Sigmoid colon (tissue), 7 donors: ENCODE measurements around the gene GRM7. TPM values are rescaled to one million over a fixed set of nuclear protein-coding genes. Genes with fewer than 3 reads are reported as not detected.

ENCODE experiments used
- DNase-seq: peaks from one replicate; pipeline ENCODE4 v3.0.0-alpha.2; 2019
- H3K27ac ChIP-seq, 4 donors: fragments of 200-600 bp; sonication (generic); one replicate each; pipeline ENCODE4 v1.5.1; 2016 to 2019; ENCODE audit warnings: mild to moderate bottlenecking in 1 of 4
- H3K27me3 ChIP-seq, 3 donors: fragments of 200-600 bp; sonication (generic); one replicate each; pipeline ENCODE4 v1.5.1; 2019; ENCODE audit warnings: mild to moderate bottlenecking in 1 of 3
- H3K36me3 ChIP-seq, 4 donors: fragments of 200-600 bp; sonication (generic); one replicate each; pipeline ENCODE4 v1.5.1; 2016 to 2019
- H3K4me1 ChIP-seq, 4 donors: fragments of 200-600 bp; sonication (generic); one replicate each; pipeline ENCODE4 v1.5.1; 2017 to 2019
- H3K4me3 ChIP-seq, 4 donors: fragments of 200-600 bp; sonication (generic); one replicate each; pipeline ENCODE4 v1.5.1; 2017 to 2019; ENCODE audit warnings: mild to moderate bottlenecking in 2 of 4, moderate library complexity in 1 of 4
- H3K9me3 ChIP-seq, 4 donors: fragments of 200-600 bp in 3 of 4; sonication (generic) in 3 of 4; one replicate each; pipeline versions ENCODE4 v1.5.1 to v1.6.1; 2013 to 2019
- CTCF ChIP-seq, 4 experiments: fragments of 450-650 bp in 3 of 4; fragments of 200-600 bp in 1 of 4; IDR thresholded peaks; one replicate each; pipeline ENCODE4 v1.5.1; 2016 to 2019; ENCODE audit warnings: antibody characterized with exemption in 4 of 4, mild to moderate bottlenecking in 3 of 4, moderate library complexity in 2 of 4
- EP300 ChIP-seq, 4 donors: sonication (generic); formaldehyde crosslinking; IDR thresholded peaks; one replicate each; pipeline ENCODE4 v1.6.1; 2017; ENCODE audit warnings: antibody characterized with exemption in 4 of 4
- POLR2A ChIP-seq, 2 donors: fragments of 450-650 bp; IDR thresholded peaks; one replicate each; pipeline ENCODE4 v1.6.1; 2016; ENCODE audit warnings: antibody characterized with exemption in 2 of 2, mild to moderate bottlenecking in 2 of 2, moderate library complexity in 2 of 2
- POLR2AphosphoS5 ChIP-seq, 4 donors: sonication (generic); formaldehyde crosslinking; IDR thresholded peaks; one replicate each; pipeline ENCODE4 v1.6.1; 2017; ENCODE audit warnings: antibody characterized with exemption in 4 of 4
- WGBS, 2 donors: extraction: QIAGEN DNeasy Blood & Tissue Kit; methylation state at CpG; one replicate each; pipeline ENCODE4 v1.1.7; 2013; 5-methylcytosine and 5-hydroxymethylcytosine counted together
- intact Hi-C: fragments of 100-400 bp; cut with DNase I; formaldehyde crosslinking; loops from one replicate; pipeline ENCODE4 v1.15.1; 2023
- polyA plus RNA-seq, 3 donors: library from polyadenylated mRNA; stranded (reverse); fragments of 200-250 nt; gene quantifications; one replicate each; pipeline ENCODE4 v1.2.3, GENCODE V29; 2013
- total RNA-seq, 4 donors: library from RNA; depleted of rRNA; stranded (reverse); fragments of >200 nt; gene quantifications; one replicate each; pipeline ENCODE4 v1.1.0, GENCODE V29; 2016
- donor health status: healthy with polysubstance abuse.
- donor health status: Bipolar disorder and iron deficiency.
- donor health status: healthy.

Gene GRM7
- total and polyA plus RNA-seq, 7 donors, result 0.09 to 0.71 (median 0.22) TPM; not detected in 3

- Histone ChIP-seq H3K27ac (peak overlapping the region in 1 of 4 donors; percentile 31), H3K4me3 (no peak overlapping the region), H3K36me3 (no peaks in the 10 kb centered on the region), H3K27me3 (no peaks in the 10 kb centered on the region), H3K9me3 (peaks cover 0 to 3% (median 0%) of the 10 kb centered on the region in 4 donors), H3K4me1 (peaks cover 0 to 7% (median 0%) of the 10 kb centered on the region in 4 donors)
- WGBS, 2 donors, result 86 to 90% methylated on average over 3 of the region's 3 CpGs
- intact Hi-C loops, result no loop called here
- no peak for DNase-seq
- peak in 1 of 4 donors; percentile 9 for TF ChIP-seq POLR2AphosphoS5 (IDR thresholded peaks at IDR 0.05)
- TF ChIP-seq CTCF (IDR thresholded peaks at IDR 0.05), result no peak
These were observed 644.2 kb downstream of the GRM7 start for GRCh38 chr3:7504886-7505775.

GRCh38 chr3:7506606-7507180 lies 645.8 kb downstream of the GRM7 start:
- Histone ChIP-seq H3K27me3 (no peaks in the 10 kb centered on the region), H3K27ac (no peak overlapping the region), H3K4me3 (no peak overlapping the region), H3K36me3 (no peaks in the 10 kb centered on the region), H3K4me1 (peaks cover 0 to 7% (median 0%) of the 10 kb centered on the region in 4 donors), H3K9me3 (peaks cover 0 to 3% (median 0%) of the 10 kb centered on the region in 4 donors)
- intact Hi-C loops, result no loop called here
- WGBS, 2 donors, result 63 to 94% methylated on average over 2 of the region's 2 CpGs
- DNase-seq, result no peak
- TF ChIP-seq POLR2AphosphoS5 (IDR thresholded peaks at IDR 0.05) (no peak), CTCF (IDR thresholded peaks at IDR 0.05) (no peak), POLR2A (IDR thresholded peaks at IDR 0.05) (no peak), EP300 (IDR thresholded peaks at IDR 0.05) (no peak)

- intact Hi-C loops, result no loop called here
- H3K27me3 ChIP-seq, result no peaks in the 10 kb centered on the region
- TF ChIP-seq CTCF (IDR thresholded peaks at IDR 0.05) (no peak), EP300 (IDR thresholded peaks at IDR 0.05) (no peak)
- WGBS, 2 donors, result 47% methylated on average over 2 of the region's 2 CpGs
- H3K4me1 ChIP-seq, result peaks cover 0 to 7% (median 0%) of the 10 kb centered on the region in 4 donors
- no peak for DNase-seq
- peaks cover 0 to 3% (median 0%) of the 10 kb centered on the region in 4 donors for H3K9me3 ChIP-seq
- no peak overlapping the region for H3K27ac ChIP-seq
- H3K4me3 ChIP-seq, result no peak overlapping the region
- no peaks in the 10 kb centered on the region for H3K36me3 ChIP-seq
These were observed 647.9 kb downstream of the GRM7 start for GRCh38 chr3:7508821-7509220.

DNA sequence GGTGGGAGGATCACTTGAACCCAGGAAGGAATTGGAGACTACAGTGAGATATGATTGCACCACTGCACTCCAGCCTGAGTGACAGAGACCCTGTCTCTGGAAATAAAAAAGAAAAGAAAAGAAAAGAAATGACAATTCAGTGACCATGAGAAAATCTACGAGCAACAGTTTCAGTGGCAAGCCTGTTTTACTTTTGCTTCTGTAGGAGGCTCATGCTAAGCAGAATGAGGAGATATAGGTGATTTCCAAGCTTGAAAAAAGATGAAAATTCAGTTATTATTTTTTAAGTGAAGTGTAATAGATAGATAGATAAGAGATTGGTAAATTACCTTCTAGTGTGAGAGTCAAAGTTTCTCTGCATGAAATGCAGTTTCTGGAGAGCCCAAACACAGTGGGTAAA lies 651.1 kb downstream of the GRM7 start:
- Histone ChIP-seq H3K9me3 (peaks cover 0 to 4% (median 0%) of the 10 kb centered on the region in 4 donors), H3K36me3 (no peaks in the 10 kb centered on the region), H3K4me1 (peaks cover 0 to under 1% (median 0%) of the 10 kb centered on the region in 4 donors), H3K4me3 (no peak overlapping the region), H3K27me3 (no peaks in the 10 kb centered on the region), H3K27ac (no peak overlapping the region)
- WGBS, 2 donors, result 72 to 82% methylated on average over 1 of the region's 1 CpG
- DNase-seq, result no peak
- TF ChIP-seq CTCF (IDR thresholded peaks at IDR 0.05), result no peak
- no peak for TF ChIP-seq EP300 (IDR thresholded peaks at IDR 0.05)
- TF ChIP-seq POLR2A (IDR thresholded peaks at IDR 0.05), result no peak
- TF ChIP-seq POLR2AphosphoS5 (IDR thresholded peaks at IDR 0.05), result no peak
- intact Hi-C loops, result no loop called here
